Right lobe of liver (tissue), 4 donors: ENCODE measurements around the gene ATRNL1.

ENCODE experiments used
- POLR2A ChIP-seq: fragments of 450-650 bp; IDR thresholded peaks from one replicate; pipeline ENCODE4 v1.6.1; 2017; ENCODE audit warnings: antibody characterized with exemption, mild to moderate bottlenecking
- TF ChIP-seq, protein P1 (sequence below), 4 donors: fragments of 200-600 bp in 3 of 4; fragments of 450-650 bp in 1 of 4; IDR thresholded peaks; one replicate each; pipeline versions ENCODE4 v1.5.1 to v1.8.0; 2016 to 2022; ENCODE audit warnings: antibody characterized with exemption in 4 of 4, mild to moderate bottlenecking in 2 of 4
- donor health status: DM: no; HTN: no; CAD: no.
- donor health status: DM: no; HTN: no; CAD: no.
- donor health status: DM: no; HTN: yes; CAD: no.

DNA sequence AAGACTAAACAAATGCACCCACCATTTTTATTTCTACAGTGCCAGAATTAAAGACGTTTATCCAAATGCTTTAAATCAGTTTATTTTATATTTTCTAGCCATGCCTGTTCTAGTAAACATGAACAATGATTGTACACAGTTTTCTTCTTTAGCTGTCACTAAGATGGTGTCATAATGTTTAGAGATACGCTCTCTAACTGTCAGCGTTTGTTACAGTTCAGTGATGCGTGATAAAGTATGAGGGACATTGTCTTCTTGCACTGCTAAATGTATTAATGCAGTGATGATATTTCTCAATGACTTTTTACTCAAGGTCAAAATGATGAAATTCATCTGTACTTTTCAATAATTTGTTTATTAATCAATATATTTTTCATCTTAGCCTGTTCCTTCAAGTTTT, 513.6 kb downstream of the ATRNL1 start:
- TF ChIP-seq, protein P1, sequence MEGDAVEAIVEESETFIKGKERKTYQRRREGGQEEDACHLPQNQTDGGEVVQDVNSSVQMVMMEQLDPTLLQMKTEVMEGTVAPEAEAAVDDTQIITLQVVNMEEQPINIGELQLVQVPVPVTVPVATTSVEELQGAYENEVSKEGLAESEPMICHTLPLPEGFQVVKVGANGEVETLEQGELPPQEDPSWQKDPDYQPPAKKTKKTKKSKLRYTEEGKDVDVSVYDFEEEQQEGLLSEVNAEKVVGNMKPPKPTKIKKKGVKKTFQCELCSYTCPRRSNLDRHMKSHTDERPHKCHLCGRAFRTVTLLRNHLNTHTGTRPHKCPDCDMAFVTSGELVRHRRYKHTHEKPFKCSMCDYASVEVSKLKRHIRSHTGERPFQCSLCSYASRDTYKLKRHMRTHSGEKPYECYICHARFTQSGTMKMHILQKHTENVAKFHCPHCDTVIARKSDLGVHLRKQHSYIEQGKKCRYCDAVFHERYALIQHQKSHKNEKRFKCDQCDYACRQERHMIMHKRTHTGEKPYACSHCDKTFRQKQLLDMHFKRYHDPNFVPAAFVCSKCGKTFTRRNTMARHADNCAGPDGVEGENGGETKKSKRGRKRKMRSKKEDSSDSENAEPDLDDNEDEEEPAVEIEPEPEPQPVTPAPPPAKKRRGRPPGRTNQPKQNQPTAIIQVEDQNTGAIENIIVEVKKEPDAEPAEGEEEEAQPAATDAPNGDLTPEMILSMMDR (IDR thresholded peaks at IDR 0.05) = no peak
- TF ChIP-seq POLR2A = no peak
